Activated naive CD4-positive, alpha-beta T cell treated with anti-CD3 and anti-CD28 coated beads, Interleukin-2, amount 10 ng/mL, durations not matched to agents 7 days and 5 days (primary cell): ENCODE measurements around the gene BCAS1.

Experiments used
- CTCF ChIA-PET: fragments of 350-600 bp; sonication (Branson Sonifier 250); formaldehyde crosslinking; loops from one replicate; lab custom pipeline; 2021; ENCODE audit warnings: antibody characterized with exemption; lab: Charles Lee
- DNase-seq: peaks from one replicate; pipeline ENCODE4 v3.0.0-alpha.2; 2020
- H3K27ac Mint-ChIP-seq: one replicate; pipeline ENCODE4 v1.8.0; 2021; ENCODE audit warnings: mild to moderate bottlenecking, moderate library complexity, mixed read lengths
- H3K27me3 Mint-ChIP-seq: one replicate; pipeline ENCODE4 v1.8.0; 2021; ENCODE audit warnings: mild to moderate bottlenecking, mixed read lengths
- H3K36me3 Mint-ChIP-seq: one replicate; pipeline ENCODE4 v1.8.0; 2021; ENCODE audit warnings: mixed read lengths
- H3K4me1 Mint-ChIP-seq: one replicate; pipeline ENCODE4 v1.8.0; 2021; ENCODE audit warnings: mixed read lengths
- H3K4me3 Mint-ChIP-seq: one replicate; pipeline ENCODE4 v1.8.0; 2021; ENCODE audit warnings: mild to moderate bottlenecking, moderate library complexity, mixed read lengths
- H3K9me3 Mint-ChIP-seq: one replicate; pipeline ENCODE4 v1.8.0; 2021; ENCODE audit warnings: mixed read lengths

The BCAS1 gene

DNA sequence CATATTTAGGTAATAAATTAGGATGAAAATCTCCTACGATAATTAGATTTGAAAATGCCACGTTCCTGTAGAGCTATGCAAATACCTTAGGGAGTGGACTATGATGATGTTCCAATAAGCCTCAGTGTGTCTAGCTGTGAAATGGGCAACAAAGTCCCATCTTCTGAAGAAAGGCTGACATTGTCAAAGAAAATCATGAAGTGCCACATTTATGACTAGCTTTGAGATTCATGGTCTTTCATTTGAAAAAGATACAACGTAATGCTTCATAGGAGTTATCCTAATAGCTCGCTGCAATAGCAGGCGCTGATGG, 23.8 kb upstream of the BCAS1 start:
- DNase-seq, result no peak
- H3K36me3 Mint-ChIP-seq, result no peaks in the 10 kb centered on the region
- peaks cover 37% of the 10 kb centered on the region for H3K27me3 Mint-ChIP-seq
- no peak overlapping the region for H3K27ac Mint-ChIP-seq
- H3K4me1 Mint-ChIP-seq, result peaks cover 3% of the 10 kb centered on the region
- H3K4me3 Mint-ChIP-seq, result no peak overlapping the region
- CTCF ChIA-PET, result interaction anchor here (0.7 to 4.1 kb wide), 8 partner anchors 9 to 558 kb away, joined by 3 to 21 read pairs (median 4); no protein-coding TSS in a partner anchor
- no peaks in the 10 kb centered on the region for H3K9me3 Mint-ChIP-seq

DNA sequence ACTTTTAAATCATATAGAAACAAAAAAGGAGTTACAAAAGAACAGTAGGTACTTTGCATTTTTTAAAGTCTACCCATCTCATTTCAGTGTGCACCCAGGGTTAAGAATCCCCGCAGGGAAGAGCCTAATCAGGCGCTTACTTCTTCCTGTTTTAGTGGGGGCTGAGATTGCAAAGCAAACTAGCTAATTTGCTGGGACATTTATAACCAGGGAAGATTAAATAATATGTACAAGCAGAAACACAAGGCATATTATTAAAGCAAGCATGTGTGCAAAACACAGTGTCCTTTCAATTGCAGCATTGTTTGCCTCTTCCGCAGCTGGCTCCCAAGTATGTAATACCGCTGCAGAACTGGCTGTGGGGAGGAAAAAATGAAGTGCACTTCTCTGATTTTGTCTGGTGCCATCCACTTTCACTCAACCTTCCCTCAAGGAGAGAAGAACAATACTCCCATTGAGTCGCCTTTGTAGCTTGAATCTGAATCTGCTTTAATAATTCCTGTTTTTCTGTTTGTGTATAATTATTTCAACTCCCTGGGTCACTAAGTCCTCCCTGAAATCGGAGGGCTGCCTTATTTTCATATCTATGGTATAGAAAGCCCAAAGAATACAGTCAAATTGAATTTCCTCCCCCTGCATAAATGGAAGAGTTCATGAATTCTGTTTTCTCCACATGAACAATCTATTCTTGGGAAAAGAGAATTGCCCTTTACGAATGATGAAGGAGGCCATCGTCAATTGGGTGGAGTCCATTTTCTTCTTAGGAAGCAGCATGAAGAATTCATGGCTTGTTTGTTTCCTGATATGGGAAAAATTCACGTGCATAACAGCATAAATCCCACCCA, 23.3 kb upstream of the BCAS1 start:
- Mint-ChIP-seq H3K27me3 (peaks cover 37% of the 10 kb centered on the region), H3K4me3 (no peak overlapping the region), H3K4me1 (peaks cover 3% of the 10 kb centered on the region), H3K36me3 (no peaks in the 10 kb centered on the region), H3K27ac (no peak overlapping the region), H3K9me3 (no peaks in the 10 kb centered on the region)
- DNase-seq, result no peak
- CTCF ChIA-PET, result interaction anchor here (0.7 to 2.0 kb wide), 7 partner anchors 10 to 558 kb away, joined by 3 to 9 read pairs (median 3); no protein-coding TSS in a partner anchor

DNA sequence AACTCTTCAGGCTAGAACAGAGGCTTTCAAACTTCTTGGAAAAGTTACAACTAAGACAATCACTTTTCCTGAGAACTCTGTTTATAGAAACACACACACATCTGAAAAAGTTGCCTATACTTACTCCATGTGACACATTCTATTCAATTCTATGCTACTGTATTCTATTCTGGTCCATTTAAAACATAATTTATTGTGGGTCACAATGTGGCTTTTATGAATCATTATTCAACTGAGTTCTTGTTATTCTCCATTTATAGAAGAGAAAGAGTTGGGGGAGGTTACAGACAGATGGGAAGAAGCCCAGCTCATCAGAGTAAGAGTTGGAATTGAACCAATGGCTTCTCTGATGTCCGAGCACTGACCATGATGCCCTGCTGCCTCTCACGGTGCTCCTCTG, 21.6 kb upstream of the BCAS1 start:
- no peak overlapping the region for H3K4me3 Mint-ChIP-seq
- no peaks in the 10 kb centered on the region for H3K9me3 Mint-ChIP-seq
- no peak overlapping the region for H3K27ac Mint-ChIP-seq
- peaks cover 31% of the 10 kb centered on the region for H3K27me3 Mint-ChIP-seq
- no peak for DNase-seq
- CTCF ChIA-PET, result interaction anchor here (1.1 to 2.0 kb wide), 4 partner anchors 12 to 113 kb away, joined by 5 to 8 read pairs (median 6); no protein-coding TSS in a partner anchor
- H3K4me1 Mint-ChIP-seq, result peaks cover 3% of the 10 kb centered on the region
- H3K36me3 Mint-ChIP-seq, result no peaks in the 10 kb centered on the region

DNA sequence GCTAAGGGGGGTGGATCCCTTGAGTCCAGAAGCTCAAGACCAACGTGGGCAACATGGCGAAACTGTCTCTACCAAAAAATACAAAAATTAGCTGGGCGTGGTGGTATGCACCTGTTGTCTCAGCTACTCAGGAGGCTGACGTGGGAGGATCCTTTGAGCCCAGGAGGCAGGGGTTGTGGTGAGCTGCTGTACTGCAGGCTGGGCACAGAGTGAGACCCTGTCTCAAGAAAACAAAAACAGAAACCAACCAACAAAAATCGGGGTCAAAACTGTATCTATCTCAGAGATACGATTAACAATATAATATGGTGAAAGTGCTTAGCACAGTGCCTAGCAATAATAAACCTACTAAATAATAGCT, 20.7 kb upstream of the BCAS1 start:
- H3K27me3 Mint-ChIP-seq, result peaks cover 32% of the 10 kb centered on the region
- no peaks in the 10 kb centered on the region for H3K9me3 Mint-ChIP-seq
- no peaks in the 10 kb centered on the region for H3K36me3 Mint-ChIP-seq
- no peak overlapping the region for H3K27ac Mint-ChIP-seq
- no peak overlapping the region for H3K4me3 Mint-ChIP-seq
- DNase-seq, result no peak
- CTCF ChIA-PET, result interaction anchor here (0.8 to 2.0 kb wide), 5 partner anchors 11 to 117 kb away, joined by 3 to 8 read pairs (median 5); partner anchors contain the start of gene PFDN4
- no peaks in the 10 kb centered on the region for H3K4me1 Mint-ChIP-seq

DNA sequence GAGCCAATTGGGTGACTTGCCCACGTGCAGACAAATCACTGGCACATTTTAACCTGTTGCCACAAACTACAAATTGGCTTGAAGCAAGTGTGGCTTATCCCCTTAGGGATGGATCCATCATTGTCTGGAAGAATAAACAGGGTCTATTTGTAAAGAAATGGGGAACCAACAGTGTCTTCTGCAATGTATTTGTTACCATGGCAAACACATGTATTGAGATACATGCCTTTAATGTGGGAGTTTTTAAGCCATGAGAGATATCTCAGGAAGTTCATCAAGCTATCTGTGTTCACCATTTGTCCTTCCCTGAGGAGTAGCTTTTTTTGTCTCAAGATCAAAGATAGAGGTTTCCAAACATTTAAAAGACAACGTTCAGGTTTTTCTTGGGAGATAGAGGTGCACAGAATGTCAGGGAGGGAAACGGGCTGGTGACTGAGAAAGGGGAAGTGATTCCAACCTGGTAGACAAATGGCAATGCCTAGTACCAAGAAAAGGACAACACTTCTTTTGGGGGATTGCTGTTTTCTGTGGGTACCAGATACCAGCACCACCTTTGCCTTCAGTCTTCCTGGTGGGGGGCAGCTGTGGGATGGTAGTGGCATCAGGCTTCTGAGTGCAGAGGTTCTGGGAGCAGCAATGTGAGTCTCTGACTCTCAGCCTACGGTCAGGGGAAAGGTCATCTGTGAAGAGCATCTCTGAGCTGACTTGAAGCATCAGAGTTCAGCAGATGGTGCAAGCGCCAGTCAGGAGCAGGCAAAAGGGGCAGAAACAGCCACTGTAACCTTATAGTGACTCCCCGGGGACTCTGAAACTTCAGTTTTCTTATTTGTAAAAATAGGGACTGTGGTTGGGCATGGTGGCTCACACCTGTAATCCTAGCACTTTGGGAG, 20.1 kb upstream of the BCAS1 start:
- H3K4me1 Mint-ChIP-seq, result no peaks in the 10 kb centered on the region
- no peak overlapping the region for H3K4me3 Mint-ChIP-seq
- CTCF ChIA-PET, result interaction anchor here (0.8 to 2.0 kb wide), 5 partner anchors 11 to 117 kb away, joined by 3 to 8 read pairs (median 5); partner anchors contain the start of gene PFDN4
- DNase-seq, result no peak
- H3K27ac Mint-ChIP-seq, result no peak overlapping the region
- H3K36me3 Mint-ChIP-seq, result no peaks in the 10 kb centered on the region
- H3K27me3 Mint-ChIP-seq, result peaks cover 31% of the 10 kb centered on the region
- H3K9me3 Mint-ChIP-seq, result no peaks in the 10 kb centered on the region

DNA sequence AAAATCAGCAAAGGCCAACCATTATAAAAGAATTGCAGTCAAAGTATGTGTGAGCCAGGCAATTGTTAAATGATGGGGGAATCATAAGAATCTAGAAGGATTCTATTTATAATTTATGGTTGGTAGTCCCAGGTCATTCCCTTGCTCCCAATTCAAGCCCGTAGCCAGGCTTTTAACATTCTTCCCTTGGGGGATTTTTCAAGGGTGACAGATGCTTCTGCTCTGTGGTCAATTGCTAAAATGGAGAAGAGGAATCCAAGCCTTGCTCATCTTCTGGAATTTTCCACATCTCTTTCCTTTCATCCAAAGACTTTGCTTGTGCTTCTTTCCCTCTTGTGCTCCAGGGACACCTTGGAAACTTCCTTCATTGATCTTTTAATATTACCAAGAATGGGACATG, 18.0 kb upstream of the BCAS1 start:
- Mint-ChIP-seq H3K9me3 (no peaks in the 10 kb centered on the region), H3K36me3 (no peaks in the 10 kb centered on the region), H3K4me1 (peaks cover 2% of the 10 kb centered on the region), H3K27me3 (peaks cover 36% of the 10 kb centered on the region), H3K27ac (no peak overlapping the region), H3K4me3 (no peak overlapping the region)
- DNase-seq, result no peak
- CTCF ChIA-PET, result no interaction called here

DNA sequence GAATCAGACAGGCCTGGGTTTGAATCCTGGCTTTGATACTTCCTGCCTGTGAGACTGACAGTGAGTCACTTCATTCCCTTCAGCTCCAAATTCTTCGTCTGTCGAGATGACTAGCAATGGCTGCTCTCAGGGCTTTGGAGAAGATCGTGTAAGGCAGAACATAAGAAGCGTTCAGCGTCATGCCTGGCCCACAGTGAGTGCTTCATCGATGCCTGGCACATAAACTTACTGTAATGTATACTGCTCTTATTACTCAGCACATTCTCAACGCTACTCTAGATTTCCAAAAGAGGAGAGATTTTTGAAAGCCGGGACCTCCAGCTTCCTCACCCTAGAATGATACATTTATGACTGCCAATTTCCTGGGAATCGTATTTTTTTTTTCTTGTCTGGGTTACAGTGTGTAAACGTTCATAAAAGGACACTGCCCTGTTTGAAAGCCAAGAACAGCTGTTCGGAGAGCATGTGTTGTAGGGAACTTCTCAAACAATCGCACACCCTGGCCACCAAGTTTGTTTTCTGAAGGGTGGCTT, 16.2 kb upstream of the BCAS1 start:
- H3K4me1 Mint-ChIP-seq, result peaks cover 5% of the 10 kb centered on the region
- H3K36me3 Mint-ChIP-seq, result no peaks in the 10 kb centered on the region
- peaks cover under 1% of the 10 kb centered on the region for H3K9me3 Mint-ChIP-seq
- DNase-seq, result no peak
- CTCF ChIA-PET, result no interaction called here
- H3K4me3 Mint-ChIP-seq, result no peak overlapping the region
- H3K27ac Mint-ChIP-seq, result no peak overlapping the region
- H3K27me3 Mint-ChIP-seq, result peaks cover 37% of the 10 kb centered on the region

DNA sequence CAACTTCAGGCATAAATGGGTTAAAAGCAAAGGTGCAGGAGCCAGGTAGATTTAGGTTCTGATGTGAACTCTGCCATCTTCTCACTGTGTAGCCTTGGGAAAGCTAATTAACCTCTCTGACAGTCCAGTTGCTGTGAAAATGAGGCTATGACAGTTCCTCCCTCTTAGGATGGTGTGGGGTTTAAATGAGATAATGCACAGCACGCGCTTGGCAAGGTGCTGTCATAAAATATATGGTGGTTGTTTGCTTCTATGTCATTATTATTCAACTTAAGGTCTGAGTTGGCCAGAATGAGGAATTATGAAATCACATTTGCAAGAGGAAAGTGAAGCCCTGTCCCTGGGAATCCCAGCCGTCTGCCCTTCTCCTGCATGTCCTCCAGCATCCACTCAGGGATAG, 15.5 kb upstream of the BCAS1 start:
- peaks cover 8% of the 10 kb centered on the region for H3K4me1 Mint-ChIP-seq
- peaks cover 34% of the 10 kb centered on the region for H3K27me3 Mint-ChIP-seq
- H3K4me3 Mint-ChIP-seq, result no peak overlapping the region
- H3K36me3 Mint-ChIP-seq, result no peaks in the 10 kb centered on the region
- no peak for DNase-seq
- H3K27ac Mint-ChIP-seq, result no peak overlapping the region
- H3K9me3 Mint-ChIP-seq, result peaks cover 2% of the 10 kb centered on the region
- CTCF ChIA-PET, result no interaction called here

DNA sequence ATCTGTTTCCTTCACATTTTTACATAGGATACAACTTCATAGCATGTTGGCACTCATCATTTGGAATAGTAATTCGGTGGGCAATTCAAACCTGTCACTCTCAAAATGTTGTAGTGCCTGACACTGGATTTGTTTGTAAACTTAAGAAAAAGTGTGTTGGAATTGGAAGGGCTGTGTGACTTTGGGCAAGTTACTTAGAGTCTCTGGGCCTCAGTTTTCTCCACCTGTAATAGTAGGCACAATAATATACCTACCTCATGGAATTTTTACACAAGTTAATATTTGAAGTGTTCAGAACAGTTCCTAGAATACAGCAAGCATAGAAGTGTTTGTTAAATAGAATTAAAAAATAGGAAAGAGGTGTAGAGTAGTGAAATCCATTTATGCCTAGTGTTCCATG, 15.0 kb upstream of the BCAS1 start:
- no peak for DNase-seq
- H3K27ac Mint-ChIP-seq, result no peak overlapping the region
- peaks cover 29% of the 10 kb centered on the region for H3K27me3 Mint-ChIP-seq
- no peaks in the 10 kb centered on the region for H3K36me3 Mint-ChIP-seq
- CTCF ChIA-PET, result no interaction called here
- peaks cover 13% of the 10 kb centered on the region for H3K4me1 Mint-ChIP-seq
- H3K9me3 Mint-ChIP-seq, result peaks cover 2% of the 10 kb centered on the region
- no peak overlapping the region for H3K4me3 Mint-ChIP-seq

DNA sequence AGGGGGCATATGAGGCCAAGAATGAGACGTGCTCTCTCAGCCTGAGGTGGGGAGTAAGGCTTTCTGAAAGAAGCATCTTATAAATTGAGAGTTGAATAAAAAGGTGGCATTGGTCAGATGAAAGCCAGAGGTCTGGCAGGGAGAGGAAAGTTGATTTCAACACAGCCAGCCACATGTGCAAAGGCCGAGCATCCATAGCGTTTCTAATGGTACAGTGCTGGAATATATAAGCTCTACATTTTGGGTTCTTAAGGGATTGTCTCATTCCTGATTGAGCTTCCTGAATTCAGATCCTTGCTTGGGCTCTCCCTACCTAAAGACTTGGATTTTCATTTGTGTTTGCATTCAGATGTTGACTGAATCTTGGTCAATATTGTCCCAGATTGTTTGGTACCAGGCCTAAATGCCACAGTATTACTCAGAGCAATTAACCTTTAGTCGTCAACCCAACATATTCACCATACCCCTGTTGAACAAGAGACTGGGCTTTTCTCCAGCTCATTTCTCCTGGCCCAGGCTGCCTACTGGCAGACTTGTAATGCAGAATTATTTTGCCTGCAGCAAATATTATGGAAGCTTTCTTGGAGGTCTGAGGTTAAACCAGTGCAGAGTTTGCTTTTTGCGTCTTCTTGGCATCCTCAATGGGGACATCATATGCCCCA, 14.5 kb upstream of the BCAS1 start:
- Mint-ChIP-seq H3K27ac (no peak overlapping the region), H3K4me3 (no peak overlapping the region), H3K9me3 (peaks cover 2% of the 10 kb centered on the region), H3K27me3 (peaks cover 25% of the 10 kb centered on the region), H3K4me1 (peaks cover 14% of the 10 kb centered on the region), H3K36me3 (no peaks in the 10 kb centered on the region)
- CTCF ChIA-PET, result no interaction called here
- no peak for DNase-seq

DNA sequence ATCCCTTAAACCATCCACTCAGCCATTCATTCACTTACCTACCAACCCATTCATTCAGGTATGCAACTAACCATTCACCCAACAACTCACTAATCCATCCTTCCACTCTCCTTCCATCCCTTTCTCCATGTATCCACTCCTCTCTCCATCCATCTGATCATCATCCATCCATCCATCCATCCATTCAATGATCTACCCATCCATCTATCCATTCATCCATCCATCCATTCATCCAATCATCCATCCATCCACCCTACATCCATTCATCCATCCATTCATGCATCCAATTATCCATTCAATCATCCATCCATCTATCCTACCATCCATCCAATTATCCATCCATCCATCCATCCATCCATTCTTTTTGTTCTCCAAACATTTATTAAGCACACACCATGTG, 13.8 kb upstream of the BCAS1 start:
- Mint-ChIP-seq H3K27me3 (peaks cover 21% of the 10 kb centered on the region), H3K4me1 (peaks cover 18% of the 10 kb centered on the region)
- CTCF ChIA-PET, result interaction anchor here (0.7 to 1.0 kb wide), 2 partner anchors 13 to 1679 kb away, joined by 3 to 4 read pairs; no protein-coding TSS in a partner anchor

DNA sequence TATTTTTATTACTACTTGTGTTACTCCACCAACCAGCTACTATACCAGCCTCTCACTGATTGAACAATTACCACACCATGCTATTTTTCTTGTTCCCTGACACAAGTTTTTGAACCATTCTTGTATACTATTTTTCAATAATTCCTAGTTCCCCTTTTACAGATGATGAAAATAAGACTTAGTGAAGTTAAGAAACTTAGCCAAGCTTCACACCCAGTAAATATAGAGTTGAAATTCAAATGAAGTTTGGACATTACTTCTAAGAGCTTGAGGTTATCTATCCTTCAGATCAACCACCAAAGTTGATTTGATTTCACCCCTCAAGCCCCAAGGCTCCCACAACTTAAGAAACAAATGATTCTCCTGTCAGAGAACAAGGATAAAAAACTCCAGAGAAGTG, 13.1 kb upstream of the BCAS1 start:
- H3K27ac Mint-ChIP-seq, result no peak overlapping the region
- peaks cover 5% of the 10 kb centered on the region for H3K9me3 Mint-ChIP-seq
- peaks cover 25% of the 10 kb centered on the region for H3K4me1 Mint-ChIP-seq
- DNase-seq, result no peak
- H3K4me3 Mint-ChIP-seq, result no peak overlapping the region
- peaks cover 4% of the 10 kb centered on the region for H3K36me3 Mint-ChIP-seq
- CTCF ChIA-PET, result interaction anchor here (0.7 to 1.6 kb wide), 4 partner anchors 14 to 1679 kb away, joined by 3 to 5 read pairs (median 4); no protein-coding TSS in a partner anchor
- peaks cover 15% of the 10 kb centered on the region for H3K27me3 Mint-ChIP-seq

More for the DNA sequence above, 13.8 kb upstream of the BCAS1 start:
- peaks cover 3% of the 10 kb centered on the region for H3K9me3 Mint-ChIP-seq
- no peak overlapping the region for H3K27ac Mint-ChIP-seq
- no peak for DNase-seq
- H3K36me3 Mint-ChIP-seq, result peaks cover under 1% of the 10 kb centered on the region
- H3K4me3 Mint-ChIP-seq, result no peak overlapping the region

DNA sequence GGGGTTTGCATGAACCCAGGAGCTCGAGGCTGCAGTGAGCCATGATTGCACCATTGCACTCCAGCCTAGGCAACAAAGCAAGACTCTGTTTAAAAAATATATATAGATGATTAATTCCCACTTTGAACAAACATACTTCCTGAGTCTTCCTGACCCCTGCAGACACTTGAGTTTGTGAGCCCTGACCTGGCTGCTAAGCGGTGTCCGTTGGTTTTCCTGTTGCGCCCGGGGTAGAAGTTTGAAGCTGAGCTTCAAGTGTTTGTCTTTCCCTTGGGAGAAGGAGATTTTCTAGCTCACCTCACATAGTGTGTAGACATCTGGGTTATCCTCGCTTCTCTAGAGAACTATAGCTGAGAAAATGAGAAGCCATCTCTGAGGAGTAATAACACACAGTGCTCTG, 11.7 kb upstream of the BCAS1 start:
- H3K27ac Mint-ChIP-seq, result no peak overlapping the region
- peaks cover 5% of the 10 kb centered on the region for H3K9me3 Mint-ChIP-seq
- CTCF ChIA-PET, result interaction anchor here (1.2 to 1.6 kb wide), 2 partner anchors 12 to 23 kb away, joined by 4 to 5 read pairs; no protein-coding TSS in a partner anchor
- no peak overlapping the region for H3K4me3 Mint-ChIP-seq
- H3K27me3 Mint-ChIP-seq, result peaks cover 15% of the 10 kb centered on the region
- peaks cover 36% of the 10 kb centered on the region for H3K4me1 Mint-ChIP-seq
- DNase-seq, result no peak
- H3K36me3 Mint-ChIP-seq, result peaks cover 4% of the 10 kb centered on the region
